NOMO-1 treated with dmso at 0.1 percent for 144 hours (cell line): ENCODE data around the gene AUTS2.

Source experiments
- DNase-seq: peaks from one replicate; lab custom pipeline; 2025; ENCODE audit not compliant: unreplicated experiment; lab: John Stamatoyannopoulos, UW

AUTS2 gene

GRCh38 chr7:70152313-70152712 is 554.0 kb downstream of the AUTS2 start:
- DNase-seq, result no peak

- DNase-seq, result no peak
These were observed 555.7 kb downstream of the AUTS2 start for GRCh38 chr7:70153933-70154332.

GRCh38 chr7:70154521-70155180 is 556.4 kb downstream of the AUTS2 start:
- DNase-seq, result no peak

GRCh38 chr7:70156057-70156456 is 557.8 kb downstream of the AUTS2 start:
- no peak for DNase-seq

- no peak for DNase-seq
These were observed 560.8 kb downstream of the AUTS2 start for GRCh38 chr7:70159121-70159520.

GRCh38 chr7:70165477-70166170 is 567.3 kb downstream of the AUTS2 start:
- no peak for DNase-seq

GRCh38 chr7:70171369-70171920 is 573.2 kb downstream of the AUTS2 start:
- DNase-seq, result no peak

GRCh38 chr7:70177166-70177565 is 578.9 kb downstream of the AUTS2 start:
- no peak for DNase-seq

- DNase-seq, result no peak
These were observed 579.9 kb downstream of the AUTS2 start for GRCh38 chr7:70178211-70178610.

GRCh38 chr7:70178787-70179186 is 580.5 kb downstream of the AUTS2 start:
- DNase-seq, result no peak

- no peak for DNase-seq
These were observed 584.2 kb downstream of the AUTS2 start for GRCh38 chr7:70182521-70182920.

GRCh38 chr7:70183278-70183677 is 585.0 kb downstream of the AUTS2 start:
- no peak for DNase-seq

- DNase-seq, result no peak
These were observed 590.8 kb downstream of the AUTS2 start for GRCh38 chr7:70188901-70189650.

- no peak for DNase-seq
These were observed 591.5 kb downstream of the AUTS2 start for GRCh38 chr7:70189776-70190175.

- DNase-seq, result no peak
These were observed 592.0 kb downstream of the AUTS2 start for GRCh38 chr7:70190281-70190680.

- no peak for DNase-seq
These were observed 595.2 kb downstream of the AUTS2 start for GRCh38 chr7:70193514-70193913.

GRCh38 chr7:70208236-70209063 is 610.2 kb downstream of the AUTS2 start:
- no peak for DNase-seq

GRCh38 chr7:70210200-70210935 is 612.1 kb downstream of the AUTS2 start:
- DNase-seq, result no peak

- DNase-seq, result no peak
These were observed 612.6 kb downstream of the AUTS2 start for GRCh38 chr7:70210936-70211310.

GRCh38 chr7:70212281-70212680 is 614.0 kb downstream of the AUTS2 start:
- no peak for DNase-seq
